Stomach (tissue), 4 donors: ENCODE measurements around the gene RASSF3.

Experiments
- CTCF ChIP-seq, 7 experiments: fragments of 450-650 bp in 4 of 7; fragments of 200-600 bp in 3 of 7; sonication (generic) in 3 of 7; IDR thresholded peaks; one replicate each; pipeline ENCODE4 v1.5.1; 2016 to 2019; ENCODE audit warnings: antibody characterized with exemption in 7 of 7, control low read depth in 2 of 7, mild to moderate bottlenecking in 1 of 7
- EP300 ChIP-seq: sonication (generic); formaldehyde crosslinking; IDR thresholded peaks from one replicate; pipeline ENCODE4 v1.6.1; 2017; ENCODE audit warnings: antibody characterized with exemption
- POLR2A ChIP-seq, 4 donors: fragments of 450-650 bp; IDR thresholded peaks; one replicate each; pipeline ENCODE4 v1.6.1; 2016; ENCODE audit warnings: antibody characterized with exemption in 4 of 4, control low read depth in 2 of 4, mild to moderate bottlenecking in 1 of 4, moderate library complexity in 1 of 4

GRCh38 chr12:64652346-64652745, 42.1 kb downstream of the RASSF3 start:
- TF ChIP-seq POLR2A (IDR thresholded peaks at IDR 0.05) = no peak
- no peak for TF ChIP-seq CTCF (IDR thresholded peaks at IDR 0.05)
- no peak for TF ChIP-seq EP300
